ENCODE measurements around the gene CNGB1. TPM values are rescaled to one million over a fixed set of nuclear protein-coding genes. Genes with fewer than 3 reads are reported as not detected.
A peak's percentile ranks its signal among the peaks of the same experiment; 100 is the strongest.

The CNGB1 gene
- total RNA-seq, 1 donor = not detected

- no peak overlapping the region for H3K4me3 ChIP-seq (ENCODE audit: low read depth, low read length)
- no peak for DNase-seq (ENCODE audit: low read depth)
- TF ChIP-seq CTCF (IDR thresholded peaks at IDR 0.05; ENCODE audit: insufficient read depth, low read depth, low read length) = no peak
These were observed 78.4 kb downstream of the CNGB1 start for GRCh38 chr16:57892447-57893096.

- H3K4me3 ChIP-seq (ENCODE audit: low read depth, low read length) = no peak overlapping the region
- no peak for TF ChIP-seq CTCF (IDR thresholded peaks at IDR 0.05; ENCODE audit: insufficient read depth, low read depth, low read length)
- DNase-seq (ENCODE audit: low read depth) = peak; percentile 22
These were observed 78.9 kb downstream of the CNGB1 start for GRCh38 chr16:57892041-57892440.

- no peak for DNase-seq (ENCODE audit: low read depth)
- no peak for TF ChIP-seq CTCF (IDR thresholded peaks at IDR 0.05; ENCODE audit: insufficient read depth, low read depth, low read length)
These were observed 80.2 kb downstream of the CNGB1 start for GRCh38 chr16:57890752-57891111.

GRCh38 chr16:57889960-57890751, 80.8 kb downstream of the CNGB1 start:
- no peak overlapping the region for H3K4me3 ChIP-seq (ENCODE audit: low read depth, low read length)
- no peak for TF ChIP-seq CTCF (IDR thresholded peaks at IDR 0.05; ENCODE audit: insufficient read depth, low read depth, low read length)
- peak; percentile 65 for DNase-seq (ENCODE audit: low read depth)

More at GRCh38 chr16:57890752-57891111, 80.2 kb downstream of the CNGB1 start:
- no peak overlapping the region for H3K4me3 ChIP-seq (ENCODE audit: low read depth, low read length)

GRCh38 chr16:57889522-57889921, 81.4 kb downstream of the CNGB1 start:
- TF ChIP-seq CTCF (IDR thresholded peaks at IDR 0.05; ENCODE audit: insufficient read depth, low read depth, low read length) = no peak
- DNase-seq (ENCODE audit: low read depth) = no peak
- H3K4me3 ChIP-seq (ENCODE audit: low read depth, low read length) = no peak overlapping the region

GRCh38 chr16:57889111-57889510, 81.8 kb downstream of the CNGB1 start:
- H3K4me3 ChIP-seq (ENCODE audit: low read depth, low read length) = no peak overlapping the region
- TF ChIP-seq CTCF (IDR thresholded peaks at IDR 0.05; ENCODE audit: insufficient read depth, low read depth, low read length) = no peak
- DNase-seq (ENCODE audit: low read depth) = no peak
